ENCODE measurements around the gene PLCG2.
"Not testable (repeated sequence)": the region's sequence is repeated elsewhere in the genome, so short reads cannot be mapped to it uniquely, and the experiment has no call there.

Gene PLCG2

DNA sequence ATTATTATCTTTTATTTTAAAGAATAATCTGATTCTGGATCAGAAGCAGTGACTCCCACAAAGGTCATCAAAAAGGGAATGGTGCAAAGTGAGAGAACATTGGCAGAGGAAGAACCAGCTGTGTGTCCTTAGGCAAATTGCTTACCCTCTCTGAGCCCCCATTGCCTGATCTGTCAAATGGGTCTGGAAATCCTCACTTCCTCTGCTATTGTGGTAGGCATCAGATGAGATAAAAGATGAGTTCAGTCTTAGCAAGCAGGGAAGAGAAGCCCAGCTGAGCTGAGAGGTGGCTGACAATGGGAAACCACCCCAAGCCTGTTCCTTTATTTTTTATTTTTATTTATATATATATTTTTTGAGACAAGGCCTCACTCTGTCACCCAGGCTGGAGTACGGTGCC, 24.2 kb upstream of the PLCG2 start:
- H3K27ac ChIP-seq (ENCODE audit: low read depth, low read length), result no peak overlapping the region

DNA sequence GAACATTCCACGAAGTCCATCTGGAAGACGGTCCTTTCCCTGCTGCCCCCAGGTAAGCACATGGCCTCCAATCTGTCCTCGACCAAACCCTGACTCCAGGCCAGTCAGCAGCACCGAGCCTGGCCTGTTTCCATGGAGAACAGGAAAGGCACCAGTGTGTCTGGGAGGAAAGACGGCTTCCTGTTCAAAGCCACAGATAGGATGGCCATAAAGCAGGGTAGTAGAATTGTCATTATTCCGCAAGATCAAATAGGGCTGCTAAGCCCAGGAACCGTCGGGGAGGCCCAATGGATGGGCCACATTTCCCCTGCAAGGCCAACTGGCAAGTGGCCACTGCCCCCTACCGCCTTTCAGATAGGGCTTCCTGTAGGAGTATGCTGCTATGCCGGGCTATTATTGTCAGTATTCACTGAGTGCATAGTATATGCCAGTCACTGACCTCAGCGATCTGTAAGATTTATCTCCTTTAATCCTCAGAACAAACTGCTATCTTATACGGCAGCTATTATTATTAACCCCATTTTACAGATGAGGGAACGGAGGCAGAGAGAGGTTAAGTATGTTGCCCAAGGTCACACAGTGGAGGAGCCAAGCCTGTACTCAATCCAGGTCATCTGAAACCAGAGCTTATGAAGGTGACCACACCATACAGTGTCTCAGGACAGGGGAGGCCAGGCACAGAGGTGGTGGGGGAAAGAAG, 23.0 kb upstream of the PLCG2 start:
- no peaks in the 10 kb centered on the region for H3K27me3 ChIP-seq (ENCODE audit: insufficient read depth, low read length)
- no peaks in the 10 kb centered on the region for H3K36me3 ChIP-seq (ENCODE audit: insufficient read depth, low read length)
- H2AFZ ChIP-seq (ENCODE audit: low read length, unreplicated experiment), result no peak overlapping the region
- H3K79me2 ChIP-seq (ENCODE audit: control insufficient read depth, insufficient read depth, low read length, unreplicated experiment), result no peaks in the 10 kb centered on the region
- no peak overlapping the region for H3K27ac ChIP-seq (ENCODE audit: low read depth, low read length)
- no peaks in the 10 kb centered on the region for H3K4me1 ChIP-seq (ENCODE audit: control insufficient read depth, insufficient read depth, low read length, unreplicated experiment)
- H3K4me3 ChIP-seq (ENCODE audit: low read depth, low read length), result no peak overlapping the region

More for the DNA sequence above, 24.2 kb upstream of the PLCG2 start:
- no peaks in the 10 kb centered on the region for H3K4me1 ChIP-seq (ENCODE audit: control insufficient read depth, insufficient read depth, low read length, unreplicated experiment)
- H3K27me3 ChIP-seq (ENCODE audit: insufficient read depth, low read length), result no peaks in the 10 kb centered on the region
- H3K79me2 ChIP-seq (ENCODE audit: control insufficient read depth, insufficient read depth, low read length, unreplicated experiment), result no peaks in the 10 kb centered on the region
- no peak overlapping the region for H2AFZ ChIP-seq (ENCODE audit: low read length, unreplicated experiment)
- no peaks in the 10 kb centered on the region for H3K36me3 ChIP-seq (ENCODE audit: insufficient read depth, low read length)
- H3K4me3 ChIP-seq (ENCODE audit: low read depth, low read length), result no peak overlapping the region

DNA sequence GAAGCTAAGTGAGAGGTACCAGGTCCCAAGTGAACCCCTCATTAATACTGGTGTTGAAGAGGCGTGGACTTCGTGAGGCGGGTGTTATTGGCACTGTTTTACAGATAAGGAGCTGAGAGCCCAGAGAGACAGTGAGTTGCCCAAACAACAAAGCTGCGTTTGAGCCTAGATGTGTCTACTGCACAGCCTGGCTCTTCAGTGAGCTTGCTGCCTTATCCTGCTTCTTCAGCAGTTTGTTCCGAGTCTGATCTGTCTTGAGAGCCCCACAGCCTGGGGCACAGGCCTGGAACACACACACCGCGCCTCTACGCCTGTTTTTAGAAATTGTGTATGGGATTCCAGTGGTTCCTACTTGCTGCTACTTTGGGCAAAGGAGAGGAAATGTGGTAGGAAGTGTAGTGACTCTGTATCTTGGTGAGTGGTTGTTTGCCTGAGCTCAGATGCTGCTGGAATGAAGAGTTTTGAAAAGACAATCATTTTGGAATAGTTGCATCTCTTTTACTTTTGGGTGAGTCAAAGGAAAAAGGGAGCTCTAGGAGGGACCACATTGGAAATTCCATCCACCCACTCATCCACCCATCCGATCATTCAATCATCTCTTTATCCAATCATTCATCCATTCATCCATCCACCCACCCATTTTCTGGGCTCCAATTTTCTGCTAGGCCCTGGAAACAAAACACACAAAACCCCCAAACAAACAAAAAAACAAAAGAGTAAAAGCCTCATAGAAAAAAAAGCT, 22.3 kb upstream of the PLCG2 start:
- Histone ChIP-seq H3K4me1 (ENCODE audit: control insufficient read depth, insufficient read depth, low read length, unreplicated experiment) (no peaks in the 10 kb centered on the region), H2AFZ (ENCODE audit: low read length, unreplicated experiment) (no peak overlapping the region), H3K27me3 (ENCODE audit: insufficient read depth, low read length) (no peaks in the 10 kb centered on the region), H3K27ac (ENCODE audit: low read depth, low read length) (no peak overlapping the region), H3K36me3 (ENCODE audit: insufficient read depth, low read length) (no peaks in the 10 kb centered on the region), H3K79me2 (ENCODE audit: control insufficient read depth, insufficient read depth, low read length, unreplicated experiment) (no peaks in the 10 kb centered on the region), H3K4me3 (ENCODE audit: low read depth, low read length) (no peak overlapping the region)

DNA sequence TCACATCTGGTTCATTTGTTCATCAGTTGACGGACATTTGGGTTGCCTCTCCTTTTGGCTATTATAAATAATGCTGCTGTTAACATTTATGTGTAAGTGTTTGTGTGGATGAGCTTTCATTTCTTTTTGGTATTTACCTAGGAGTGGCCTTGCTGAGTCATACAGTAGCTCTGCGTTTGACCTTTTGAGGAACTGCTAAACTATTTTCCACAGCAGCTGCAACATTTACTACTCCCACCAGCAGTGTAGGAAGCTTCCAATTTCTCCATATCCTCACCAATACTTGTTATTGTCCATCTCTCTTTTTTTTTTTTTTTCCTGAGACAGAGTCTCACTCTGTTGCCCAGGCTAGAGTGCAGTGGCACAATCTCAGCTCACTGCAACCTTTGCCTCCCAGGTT, 20.7 kb upstream of the PLCG2 start:
- Histone ChIP-seq H3K79me2 (ENCODE audit: control insufficient read depth, insufficient read depth, low read length, unreplicated experiment) (no peaks in the 10 kb centered on the region), H2AFZ (ENCODE audit: low read length, unreplicated experiment) (no peak overlapping the region), H3K27ac (ENCODE audit: low read depth, low read length) (no peak overlapping the region), H3K4me1 (ENCODE audit: control insufficient read depth, insufficient read depth, low read length, unreplicated experiment) (no peaks in the 10 kb centered on the region), H3K4me3 (ENCODE audit: low read depth, low read length) (no peak overlapping the region), H3K27me3 (ENCODE audit: insufficient read depth, low read length) (no peaks in the 10 kb centered on the region), H3K36me3 (ENCODE audit: insufficient read depth, low read length) (no peaks in the 10 kb centered on the region)

DNA sequence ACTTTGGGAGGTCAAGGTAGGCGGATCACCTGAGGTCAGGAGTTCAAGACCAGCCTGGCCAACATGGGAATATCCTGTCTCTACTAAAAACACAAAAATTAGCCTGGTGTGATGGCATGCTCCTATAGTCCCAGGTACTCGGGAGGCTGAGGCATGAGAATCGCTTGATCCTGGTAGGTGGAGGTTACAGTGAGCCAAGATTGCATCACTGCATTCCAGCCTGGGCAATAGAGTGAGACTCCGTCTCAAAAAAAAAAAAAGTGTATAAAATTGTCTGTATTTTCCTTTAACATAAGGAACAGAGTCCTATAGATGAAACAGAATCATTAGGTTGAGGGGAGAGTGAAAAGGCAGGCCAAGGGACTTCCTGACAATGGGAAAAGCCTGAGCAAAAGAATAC, 16.8 kb upstream of the PLCG2 start:
- H3K36me3 ChIP-seq (ENCODE audit: insufficient read depth, low read length); H2AFZ ChIP-seq (ENCODE audit: low read length, unreplicated experiment); H3K4me3 ChIP-seq (ENCODE audit: low read depth, low read length); H3K4me1 ChIP-seq (ENCODE audit: control insufficient read depth, insufficient read depth, low read length, unreplicated experiment); H3K79me2 ChIP-seq (ENCODE audit: control insufficient read depth, insufficient read depth, low read length, unreplicated experiment); H3K27ac ChIP-seq (ENCODE audit: low read depth, low read length): not testable (repeated sequence)
- H3K27me3 ChIP-seq (ENCODE audit: insufficient read depth, low read length), result peaks cover 12% of the 10 kb centered on the region

DNA sequence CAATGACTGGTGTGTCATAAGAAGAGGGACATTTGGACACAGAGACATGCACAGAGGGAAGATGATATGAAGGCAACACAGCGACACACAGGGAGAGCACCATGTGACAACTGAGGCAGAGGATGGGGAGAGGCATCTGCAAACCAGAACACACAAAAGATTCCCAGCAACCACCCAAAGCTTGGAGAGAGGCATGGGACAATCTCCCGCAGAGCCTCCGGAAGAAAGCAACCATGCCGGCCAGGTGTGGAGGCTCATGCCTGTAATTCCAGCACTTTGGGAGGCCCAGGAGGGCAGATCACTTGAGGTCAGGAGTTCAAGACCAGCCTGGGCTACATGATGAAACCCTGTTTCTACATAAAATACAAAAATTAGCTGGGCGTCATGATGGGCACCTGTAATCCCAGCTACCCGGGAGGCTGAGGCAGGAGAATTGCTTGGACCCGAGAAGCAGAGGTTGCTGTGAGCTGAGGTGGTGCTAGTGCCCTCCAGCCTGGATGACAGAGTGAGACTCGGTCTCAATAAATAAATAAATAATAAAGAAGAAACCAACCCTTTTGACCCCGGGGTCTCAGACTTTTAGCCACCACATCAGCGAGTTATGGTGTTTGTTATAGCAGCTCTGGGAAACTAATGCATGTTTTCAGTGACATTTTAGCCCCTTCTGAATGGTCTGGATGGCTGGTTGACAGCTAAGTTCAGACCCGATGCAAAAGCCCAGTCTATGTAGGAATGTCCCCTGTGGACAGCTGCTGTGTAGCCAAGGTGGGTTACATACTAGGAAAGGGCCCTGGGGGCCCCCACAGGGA, 13.8 kb upstream of the PLCG2 start:
- peaks cover 12% of the 10 kb centered on the region for H3K27me3 ChIP-seq (ENCODE audit: insufficient read depth, low read length)
- H3K27ac ChIP-seq (ENCODE audit: low read depth, low read length), result no peak overlapping the region
- H3K4me3 ChIP-seq (ENCODE audit: low read depth, low read length), result no peak overlapping the region
- no peak overlapping the region for H2AFZ ChIP-seq (ENCODE audit: low read length, unreplicated experiment)
- H3K4me1 ChIP-seq (ENCODE audit: control insufficient read depth, insufficient read depth, low read length, unreplicated experiment), result no peaks in the 10 kb centered on the region
- no peaks in the 10 kb centered on the region for H3K36me3 ChIP-seq (ENCODE audit: insufficient read depth, low read length)
- H3K79me2 ChIP-seq (ENCODE audit: control insufficient read depth, insufficient read depth, low read length, unreplicated experiment), result no peaks in the 10 kb centered on the region

DNA sequence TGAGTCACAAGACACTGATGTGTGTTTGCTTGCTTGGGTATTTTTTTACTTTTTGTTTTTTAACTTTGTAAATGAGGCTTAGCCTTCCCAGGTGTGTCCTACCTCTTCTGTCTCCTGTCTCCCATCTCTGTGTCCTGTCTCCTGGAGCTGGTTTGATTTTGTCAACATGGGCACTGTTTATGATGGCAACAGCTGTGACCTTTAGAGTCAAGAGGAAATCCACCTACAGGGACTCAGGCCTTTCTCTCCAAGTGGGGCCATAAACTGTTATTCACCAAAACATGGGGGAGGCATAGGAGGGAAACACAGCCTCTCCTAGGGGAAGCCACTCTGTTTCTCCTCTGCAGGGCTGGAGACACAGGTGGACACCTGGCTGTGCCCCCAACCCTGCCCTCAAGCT, 13.1 kb upstream of the PLCG2 start:
- H3K36me3 ChIP-seq (ENCODE audit: insufficient read depth, low read length), result no peaks in the 10 kb centered on the region
- H3K27me3 ChIP-seq (ENCODE audit: insufficient read depth, low read length), result peaks cover 12% of the 10 kb centered on the region
- H3K4me1 ChIP-seq (ENCODE audit: control insufficient read depth, insufficient read depth, low read length, unreplicated experiment), result no peaks in the 10 kb centered on the region
- H3K4me3 ChIP-seq (ENCODE audit: low read depth, low read length), result no peak overlapping the region
- no peak overlapping the region for H2AFZ ChIP-seq (ENCODE audit: low read length, unreplicated experiment)
- H3K27ac ChIP-seq (ENCODE audit: low read depth, low read length), result no peak overlapping the region
- no peaks in the 10 kb centered on the region for H3K79me2 ChIP-seq (ENCODE audit: control insufficient read depth, insufficient read depth, low read length, unreplicated experiment)

DNA sequence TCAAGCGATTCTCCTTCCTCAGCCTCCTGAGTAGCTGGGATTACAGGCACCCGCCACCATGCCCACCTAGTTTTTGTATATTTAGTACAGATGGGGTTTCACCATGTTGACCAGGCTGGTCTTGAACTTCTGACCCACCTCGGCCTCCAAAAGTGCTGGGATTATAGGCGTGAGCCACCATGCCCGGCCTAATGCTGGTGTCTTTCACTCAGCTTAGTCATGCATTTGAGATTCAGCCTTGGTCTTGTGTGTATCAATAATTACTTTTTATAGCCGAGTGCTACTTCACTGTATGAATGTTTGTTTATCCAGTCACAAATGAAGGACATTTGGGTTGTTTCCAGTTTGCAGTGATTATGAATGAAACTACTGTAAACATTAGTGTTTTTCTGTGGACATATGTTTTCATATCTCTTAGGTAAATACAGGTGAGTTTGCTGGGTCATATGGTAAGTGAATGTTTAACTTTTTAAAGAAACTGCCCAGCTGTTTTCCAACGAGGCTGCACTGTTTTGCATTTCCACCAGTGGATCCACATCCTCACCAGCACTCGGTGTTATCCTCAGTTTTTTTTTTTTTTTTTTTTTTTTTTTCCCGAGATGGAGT, 11.0 kb upstream of the PLCG2 start:
- Histone ChIP-seq H3K79me2 (ENCODE audit: control insufficient read depth, insufficient read depth, low read length, unreplicated experiment) (no peaks in the 10 kb centered on the region), H3K27me3 (ENCODE audit: insufficient read depth, low read length) (peaks cover 12% of the 10 kb centered on the region), H3K27ac (ENCODE audit: low read depth, low read length) (no peak overlapping the region), H3K4me3 (ENCODE audit: low read depth, low read length) (no peak overlapping the region), H3K36me3 (ENCODE audit: insufficient read depth, low read length) (no peaks in the 10 kb centered on the region), H3K4me1 (ENCODE audit: control insufficient read depth, insufficient read depth, low read length, unreplicated experiment) (no peaks in the 10 kb centered on the region), H2AFZ (ENCODE audit: low read length, unreplicated experiment) (no peak overlapping the region)

DNA sequence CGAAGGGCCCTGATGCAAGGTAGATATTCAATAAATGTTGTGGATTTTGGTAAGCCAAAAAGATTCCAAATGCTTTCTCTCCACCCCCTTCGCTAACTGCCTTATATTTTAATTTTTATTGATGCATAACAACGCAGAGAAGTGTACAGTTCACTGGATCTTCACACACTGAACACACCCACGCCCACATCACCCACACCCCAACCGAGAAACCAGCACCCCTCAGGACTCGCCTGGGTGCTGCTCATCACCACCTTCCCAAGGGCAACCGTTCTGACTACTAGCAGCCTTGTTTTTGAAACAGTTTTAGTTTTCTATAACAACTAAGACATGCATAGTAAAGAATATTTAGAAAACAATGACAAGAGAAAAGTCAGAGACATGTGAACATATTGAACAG, 9.1 kb upstream of the PLCG2 start:
- Histone ChIP-seq H3K36me3 (ENCODE audit: insufficient read depth, low read length) (no peaks in the 10 kb centered on the region), H3K4me1 (ENCODE audit: control insufficient read depth, insufficient read depth, low read length, unreplicated experiment) (no peaks in the 10 kb centered on the region), H2AFZ (ENCODE audit: low read length, unreplicated experiment) (no peak overlapping the region), H3K4me3 (ENCODE audit: low read depth, low read length) (no peak overlapping the region), H3K27me3 (ENCODE audit: insufficient read depth, low read length) (peaks cover 9% of the 10 kb centered on the region), H3K79me2 (ENCODE audit: control insufficient read depth, insufficient read depth, low read length, unreplicated experiment) (no peaks in the 10 kb centered on the region), H3K27ac (ENCODE audit: low read depth, low read length) (no peak overlapping the region)

DNA sequence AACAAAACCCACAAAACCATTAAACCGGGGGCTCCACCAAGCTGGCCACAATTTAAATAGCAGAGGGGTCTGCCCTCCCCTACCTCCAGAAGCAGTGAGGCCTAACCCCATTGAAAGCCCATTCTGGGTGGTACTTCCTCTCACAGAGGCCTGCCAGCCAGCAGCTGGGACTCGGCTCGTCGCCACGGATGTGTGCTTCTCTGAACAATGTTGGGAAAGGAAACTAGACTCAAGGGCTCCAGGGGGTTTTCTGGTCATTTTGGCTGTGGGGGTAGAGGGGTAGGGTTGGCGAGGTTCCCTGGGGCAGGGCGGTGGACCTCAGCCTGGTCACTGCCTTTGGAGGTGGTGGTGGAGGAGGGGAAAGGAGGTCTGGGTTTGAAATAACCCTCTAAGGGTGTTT, 4.7 kb upstream of the PLCG2 start:
- Histone ChIP-seq H3K79me2 (ENCODE audit: control insufficient read depth, insufficient read depth, low read length, unreplicated experiment) (no peaks in the 10 kb centered on the region), H3K4me3 (ENCODE audit: low read depth, low read length) (no peak overlapping the region), H3K36me3 (ENCODE audit: insufficient read depth, low read length) (no peaks in the 10 kb centered on the region), H3K4me1 (ENCODE audit: control insufficient read depth, insufficient read depth, low read length, unreplicated experiment) (no peaks in the 10 kb centered on the region), H2AFZ (ENCODE audit: low read length, unreplicated experiment) (no peak overlapping the region), H3K27ac (ENCODE audit: low read depth, low read length) (no peak overlapping the region), H3K27me3 (ENCODE audit: insufficient read depth, low read length) (peaks cover 22% of the 10 kb centered on the region)
